ENCODE measurements around the gene TASL. TPM values are rescaled to one million over a fixed set of nuclear protein-coding genes. Genes with fewer than 3 reads are reported as not detected.

Gene TASL
- total RNA-seq, 1 donor from 2014 or later = not detected

- peak; percentile 11 for DNase-seq (ENCODE audit: low read depth)
- Histone ChIP-seq H2AFZ (ENCODE audit: low read depth, low read length) (no peak overlapping the region), H3K9ac (ENCODE audit: low read length) (no peak overlapping the region), H3K79me2 (ENCODE audit: insufficient read depth, low read length) (no peaks in the 10 kb centered on the region), H3K4me1 (ENCODE audit: insufficient read depth, low read length) (no peaks in the 10 kb centered on the region), H3K4me3 (ENCODE audit: insufficient read depth, low read depth, low read length) (no peak overlapping the region), H3K27me3 (ENCODE audit: insufficient read depth, low read length) (no peaks in the 10 kb centered on the region), H3K36me3 (ENCODE audit: insufficient read depth, low read length) (no peaks in the 10 kb centered on the region), H4K20me1 (ENCODE audit: insufficient read depth, low read length) (no peaks in the 10 kb centered on the region), H3K4me2 (ENCODE audit: low read length) (no peak overlapping the region), H3K27ac (ENCODE audit: low read depth, low read length) (no peak overlapping the region), H3K9me3 (ENCODE audit: insufficient read depth, low read depth, low read length) (no peaks in the 10 kb centered on the region)
- peaks cover 5% of the 10 kb centered on the region for H3K4me1 Mint-ChIP-seq (ENCODE audit: low read depth, unreplicated experiment)
- no peak overlapping the region for H3K27ac Mint-ChIP-seq (ENCODE audit: unreplicated experiment)
- FAIRE-seq = peak; percentile 99
- no peaks in the 10 kb centered on the region for H3K27me3 Mint-ChIP-seq (ENCODE audit: low read depth, unreplicated experiment)
- no peak for TF ChIP-seq CTCF (IDR thresholded peaks at IDR 0.05; ENCODE audit: insufficient read depth, low read depth, low read length)
- TF ChIP-seq EZH2 (IDR thresholded peaks at IDR 0.05; ENCODE audit: insufficient read depth, low read length) = no peak
- H3K36me3 Mint-ChIP-seq (ENCODE audit: low read depth, unreplicated experiment) = no peaks in the 10 kb centered on the region
- H3K4me3 Mint-ChIP-seq (ENCODE audit: unreplicated experiment) = no peak overlapping the region
- H3K9me3 Mint-ChIP-seq (ENCODE audit: unreplicated experiment) = no peaks in the 10 kb centered on the region
These were observed 37.7 kb upstream of the TASL start for GRCh38 chrX:30615229-30615628.

GRCh38 chrX:30613721-30614120 lies 36.2 kb upstream of the TASL start:
- no peak overlapping the region for H2AFZ ChIP-seq (ENCODE audit: low read depth, low read length)
- H3K4me3 Mint-ChIP-seq (ENCODE audit: unreplicated experiment) = no peak overlapping the region
- H3K9me3 ChIP-seq (ENCODE audit: insufficient read depth, low read depth, low read length) = no peaks in the 10 kb centered on the region
- FAIRE-seq (peak; percentile 39), DNase-seq (ENCODE audit: low read depth) (no peak)
- no peaks in the 10 kb centered on the region for H4K20me1 ChIP-seq (ENCODE audit: insufficient read depth, low read length)
- H3K27me3 ChIP-seq (ENCODE audit: insufficient read depth, low read length) = no peaks in the 10 kb centered on the region
- no peak overlapping the region for H3K4me3 ChIP-seq (ENCODE audit: insufficient read depth, low read depth, low read length)
- H3K9me3 Mint-ChIP-seq (ENCODE audit: unreplicated experiment) = no peaks in the 10 kb centered on the region
- H3K4me2 ChIP-seq (ENCODE audit: low read length) = no peak overlapping the region
- H3K27me3 Mint-ChIP-seq (ENCODE audit: low read depth, unreplicated experiment) = no peaks in the 10 kb centered on the region
- H3K4me1 Mint-ChIP-seq (ENCODE audit: low read depth, unreplicated experiment) = peaks cover 8% of the 10 kb centered on the region
- H3K4me1 ChIP-seq (ENCODE audit: insufficient read depth, low read length) = no peaks in the 10 kb centered on the region
- no peak overlapping the region for H3K9ac ChIP-seq (ENCODE audit: low read length)
- no peaks in the 10 kb centered on the region for H3K79me2 ChIP-seq (ENCODE audit: insufficient read depth, low read length)
- H3K36me3 ChIP-seq (ENCODE audit: insufficient read depth, low read length) = no peaks in the 10 kb centered on the region
- no peaks in the 10 kb centered on the region for H3K36me3 Mint-ChIP-seq (ENCODE audit: low read depth, unreplicated experiment)
- TF ChIP-seq EZH2 (IDR thresholded peaks at IDR 0.05; ENCODE audit: insufficient read depth, low read length) (no peak), CTCF (IDR thresholded peaks at IDR 0.05; ENCODE audit: insufficient read depth, low read depth, low read length) (no peak)
- H3K27ac ChIP-seq (ENCODE audit: low read depth, low read length) = no peak overlapping the region
- H3K27ac Mint-ChIP-seq (ENCODE audit: unreplicated experiment) = no peak overlapping the region

- Histone ChIP-seq H3K9ac (ENCODE audit: low read length) (no peak overlapping the region), H4K20me1 (ENCODE audit: insufficient read depth, low read length) (no peaks in the 10 kb centered on the region), H3K27ac (ENCODE audit: low read depth, low read length) (no peak overlapping the region), H3K27me3 (ENCODE audit: insufficient read depth, low read length) (no peaks in the 10 kb centered on the region), H2AFZ (ENCODE audit: low read depth, low read length) (no peak overlapping the region), H3K9me3 (ENCODE audit: insufficient read depth, low read depth, low read length) (no peaks in the 10 kb centered on the region), H3K79me2 (ENCODE audit: insufficient read depth, low read length) (no peaks in the 10 kb centered on the region), H3K4me2 (ENCODE audit: low read length) (no peak overlapping the region), H3K4me3 (ENCODE audit: insufficient read depth, low read depth, low read length) (no peak overlapping the region), H3K4me1 (ENCODE audit: insufficient read depth, low read length) (no peaks in the 10 kb centered on the region), H3K36me3 (ENCODE audit: insufficient read depth, low read length) (no peaks in the 10 kb centered on the region)
- H3K27ac Mint-ChIP-seq (ENCODE audit: unreplicated experiment) = no peak overlapping the region
- H3K4me3 Mint-ChIP-seq (ENCODE audit: unreplicated experiment) = no peak overlapping the region
- peak; percentile 73 for FAIRE-seq
- H3K36me3 Mint-ChIP-seq (ENCODE audit: low read depth, unreplicated experiment) = no peaks in the 10 kb centered on the region
- DNase-seq (ENCODE audit: low read depth) = no peak
- H3K9me3 Mint-ChIP-seq (ENCODE audit: unreplicated experiment) = no peaks in the 10 kb centered on the region
- peaks cover 12% of the 10 kb centered on the region for H3K4me1 Mint-ChIP-seq (ENCODE audit: low read depth, unreplicated experiment)
- no peaks in the 10 kb centered on the region for H3K27me3 Mint-ChIP-seq (ENCODE audit: low read depth, unreplicated experiment)
- TF ChIP-seq CTCF (IDR thresholded peaks at IDR 0.05; ENCODE audit: insufficient read depth, low read depth, low read length) = no peak
- no peak for TF ChIP-seq EZH2 (IDR thresholded peaks at IDR 0.05; ENCODE audit: insufficient read depth, low read length)
These were observed 34.7 kb upstream of the TASL start for GRCh38 chrX:30612250-30612655.
